ENCODE measurements around the gene MMP3. TPM values are rescaled to one million over a fixed set of nuclear protein-coding genes. Genes with fewer than 3 reads are reported as not detected.

MMP3 gene
- polyA plus RNA-seq (2011; rRNA removed) (1.2 and 2.1 TPM in 2 replicates), polyA minus RNA-seq (2011; rRNA and poly(A)+ RNA removed) (0.14 and 0.52 TPM in 2 replicates)

DNA sequence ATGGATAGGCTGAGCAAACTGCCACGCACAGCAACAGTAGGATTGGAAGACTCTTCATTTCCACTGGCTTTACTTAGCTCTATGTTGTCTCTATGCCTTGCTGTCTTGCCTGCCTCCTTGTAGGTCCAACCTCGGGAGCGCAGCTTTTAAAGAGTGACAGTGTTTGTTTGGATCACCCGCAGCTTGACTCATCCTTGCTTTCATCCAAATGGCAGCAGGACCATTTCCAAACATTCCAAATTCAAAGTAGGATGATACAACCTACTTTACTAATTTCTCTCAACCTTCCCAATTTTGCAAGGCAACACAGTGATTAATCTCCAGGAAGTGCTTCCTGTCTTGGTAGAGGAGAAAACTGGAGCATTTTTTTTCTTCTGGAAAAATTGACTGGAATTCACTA, at the start of gene MMP3:
Gene MMP3 (minus strand): TSS at position 121 of the 400 bp plus-strand sequence. CDS start 63 bp downstream, at position 58.
- no peak within 1 kb of the TSS for H3K27ac ChIP-seq (ENCODE audit: low read depth, low read length)

GRCh38 chr11:102891736-102892135, 48.3 kb upstream of the MMP3 start:
- Histone ChIP-seq H3K27ac (ENCODE audit: low read depth, low read length) (no peak overlapping the region), H3K4me3 (ENCODE audit: low read depth, low read length) (no peak overlapping the region), H3K27me3 (ENCODE audit: control insufficient read depth, insufficient read depth, low read length) (peaks cover 7% of the 10 kb centered on the region), H3K9me3 (ENCODE audit: control insufficient read depth, insufficient read depth, low read length) (no peaks in the 10 kb centered on the region)
- ChIA-PET CTCF (interaction anchor here (0.8 to 2.9 kb wide), 3 partner anchors 49 to 169 kb away, joined by 3 to 10 read pairs (median 4); no protein-coding TSS in a partner anchor), POLR2A (no interaction called here)
- no peak for DNase-seq (ENCODE audit: low read depth, low spot score)
- TF ChIP-seq CTCF (IDR thresholded peaks at IDR 0.05; ENCODE audit: low read depth, low read length), result 0 out of 2 replicates have a peak, but pooled peaks have one; percentile 4

More for the DNA sequence above, at the start of gene MMP3:
- Histone ChIP-seq H3K27me3 (ENCODE audit: control insufficient read depth, insufficient read depth, low read length) (no peaks in the 10 kb centered on the region), H3K4me3 (ENCODE audit: low read depth, low read length) (no peak within 1 kb of the TSS), H3K9me3 (ENCODE audit: control insufficient read depth, insufficient read depth, low read length) (no peaks in the 10 kb centered on the region)
- ChIA-PET CTCF (interaction anchor here (1.1 kb wide), 1 partner anchor 97 kb away, joined by 5 read pairs; no protein-coding TSS in a partner anchor), POLR2A (no interaction called here)
- TF ChIP-seq CTCF (IDR thresholded peaks at IDR 0.05; ENCODE audit: low read depth, low read length), result no peak
- DNase-seq (ENCODE audit: low read depth, low spot score), result no peak

DNA sequence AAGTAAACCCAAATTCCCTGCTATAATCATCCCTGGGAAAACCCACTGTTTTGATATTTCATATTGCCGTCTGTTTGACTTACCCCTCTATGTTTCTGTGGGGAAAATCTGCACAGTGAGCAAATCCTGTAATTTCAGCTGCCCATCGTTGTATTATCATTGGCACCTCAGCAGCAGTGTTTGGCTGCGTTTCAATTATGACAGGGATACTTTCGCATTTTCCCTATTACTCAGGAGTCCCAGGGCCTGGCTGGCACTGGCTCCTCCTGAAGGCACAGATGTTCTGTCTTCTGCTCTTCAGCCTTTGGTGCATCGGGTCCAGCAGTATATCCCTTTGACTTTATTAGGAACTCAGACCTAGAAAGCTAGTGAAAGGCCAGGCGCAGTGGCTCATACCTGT, 43.6 kb upstream of the MMP3 start:
- CTCF ChIA-PET, result interaction anchor here (1.1 kb wide), 1 partner anchor 28 kb away, joined by 3 read pairs; no protein-coding TSS in a partner anchor
- no peak overlapping the region for H3K27ac ChIP-seq (ENCODE audit: low read depth, low read length)
- no peaks in the 10 kb centered on the region for H3K9me3 ChIP-seq (ENCODE audit: control insufficient read depth, insufficient read depth, low read length)
- peaks cover 7% of the 10 kb centered on the region for H3K27me3 ChIP-seq (ENCODE audit: control insufficient read depth, insufficient read depth, low read length)
- POLR2A ChIA-PET, result no interaction called here
- no peak for DNase-seq (ENCODE audit: low read depth, low spot score)
- TF ChIP-seq CTCF (IDR thresholded peaks at IDR 0.05; ENCODE audit: low read depth, low read length), result no peak
- no peak overlapping the region for H3K4me3 ChIP-seq (ENCODE audit: low read depth, low read length)

DNA sequence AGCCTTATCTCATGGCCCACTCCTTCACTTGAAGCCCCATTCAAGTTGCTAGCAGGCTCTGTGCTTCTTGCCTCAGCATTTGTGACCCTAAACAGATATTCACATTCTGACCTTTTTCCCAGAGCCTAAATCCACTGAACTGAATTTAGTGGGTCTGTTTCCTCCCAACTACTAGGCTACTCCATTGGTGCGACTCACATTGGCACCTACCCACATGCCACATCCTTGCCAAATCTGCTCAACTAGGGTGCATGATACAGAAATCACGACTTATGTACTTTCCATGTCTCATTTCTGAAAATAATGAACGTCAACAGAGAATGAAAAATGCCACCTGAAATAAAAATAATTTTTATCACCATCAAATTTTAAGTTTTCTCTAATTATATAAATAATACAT, 39.7 kb upstream of the MMP3 start:
- CTCF ChIA-PET, result no interaction called here

More for the DNA sequence above, 39.7 kb upstream of the MMP3 start:
- DNase-seq (ENCODE audit: low read depth, low spot score), result no peak
- H3K4me3 ChIP-seq (ENCODE audit: low read depth, low read length), result no peak overlapping the region
- H3K27ac ChIP-seq (ENCODE audit: low read depth, low read length), result no peak overlapping the region
- no peaks in the 10 kb centered on the region for H3K9me3 ChIP-seq (ENCODE audit: control insufficient read depth, insufficient read depth, low read length)
- POLR2A ChIA-PET, result no interaction called here
- H3K27me3 ChIP-seq (ENCODE audit: control insufficient read depth, insufficient read depth, low read length), result peaks cover 3% of the 10 kb centered on the region
- TF ChIP-seq CTCF (IDR thresholded peaks at IDR 0.05; ENCODE audit: low read depth, low read length), result no peak

Measured in AG04450 (cell line).